Measurements from ENCODE around the gene SMPD2. TPM values are rescaled to one million over a fixed set of nuclear protein-coding genes. Genes with fewer than 3 reads are reported as not detected.

SMPD2 gene
- total and polyA plus RNA-seq, 9 of the 15 experiments (the other 6 are each of a cell fraction or from before 2014, with no cell fraction given), result 0.13 to 21.8 (median 18.3) TPM

DNA sequence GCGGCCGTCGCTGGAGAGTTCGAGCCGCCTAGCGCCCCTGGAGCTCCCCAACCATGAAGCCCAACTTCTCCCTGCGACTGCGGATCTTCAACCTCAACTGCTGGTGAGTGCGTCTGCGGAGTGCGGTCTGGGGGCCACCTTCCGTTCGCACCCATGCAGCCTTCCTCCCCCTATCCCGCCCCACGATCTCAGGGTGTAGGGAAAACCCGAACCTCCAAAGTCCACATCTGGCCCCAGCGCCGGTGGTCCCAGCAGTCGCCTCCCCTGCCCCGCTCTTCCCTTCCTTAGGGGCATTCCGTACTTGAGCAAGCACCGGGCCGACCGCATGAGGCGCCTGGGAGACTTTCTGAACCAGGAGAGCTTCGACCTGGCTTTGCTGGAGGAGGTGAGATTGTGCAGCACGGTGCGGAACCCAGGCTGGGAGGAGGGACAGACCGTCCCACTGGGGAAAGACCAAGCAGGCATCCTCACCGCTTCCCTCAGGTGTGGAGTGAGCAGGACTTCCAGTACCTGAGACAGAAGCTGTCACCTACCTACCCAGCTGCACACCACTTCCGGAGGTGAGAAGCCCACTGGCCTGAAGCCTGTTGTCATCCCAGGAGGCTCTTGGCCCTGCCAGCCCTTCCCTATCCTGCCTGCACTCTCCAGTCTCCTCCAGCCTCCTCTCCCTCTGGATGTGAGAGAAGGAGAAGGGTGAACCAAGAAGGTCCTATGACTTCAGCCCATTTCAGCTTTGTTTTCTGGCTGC lies 719 bp downstream of the SMPD2 start (continued):
- TF ChIP-seq POLR2A (conservative IDR thresholded peaks at IDR 0.05) (peak; percentile 38; the same call in 1 of the 2 replicates), ZNF232 (CRISPR knock-in tag; IDR thresholded peaks at IDR 0.05) (0 out of 2 replicates have a peak, but pooled peaks have one; percentile 72), TAF7 (tag; IDR thresholded peaks at IDR 0.05) (0 out of 2 replicates have a peak, but pooled peaks have one; percentile 17), ZFP91 (CRISPR knock-in tag; IDR thresholded peaks at IDR 0.05) (peak; percentile 17; the same call in 1 of the 2 replicates), TBL1XR1 (IDR thresholded peaks at IDR 0.05; ENCODE audit: low read length in 2 of 2) (0 out of 4 replicates have a peak, but pooled peaks of 1 of the 2 experiments have one; percentile 30), TCF3 (CRISPR knock-in tag; IDR thresholded peaks at IDR 0.05) (no peak), ZNF511 (CRISPR knock-in tag; IDR thresholded peaks at IDR 0.05) (peak; percentile 82), CAMTA2 (CRISPR knock-in tag; conservative IDR thresholded peaks at IDR 0.05) (no peak), ZBTB40 (IDR thresholded peaks at IDR 0.05) (peak; percentile 68; the same call in 1 of the 2 replicates), ZBTB40 (CRISPR knock-in tag; IDR thresholded peaks at IDR 0.05) (no peak)
- TF ChIP-seq, protein P1, sequence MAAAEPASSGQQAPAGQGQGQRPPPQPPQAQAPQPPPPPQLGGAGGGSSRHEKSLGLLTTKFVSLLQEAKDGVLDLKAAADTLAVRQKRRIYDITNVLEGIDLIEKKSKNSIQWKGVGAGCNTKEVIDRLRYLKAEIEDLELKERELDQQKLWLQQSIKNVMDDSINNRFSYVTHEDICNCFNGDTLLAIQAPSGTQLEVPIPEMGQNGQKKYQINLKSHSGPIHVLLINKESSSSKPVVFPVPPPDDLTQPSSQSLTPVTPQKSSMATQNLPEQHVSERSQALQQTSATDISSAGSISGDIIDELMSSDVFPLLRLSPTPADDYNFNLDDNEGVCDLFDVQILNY (CRISPR knock-in tag; IDR thresholded peaks at IDR 0.05), result 0 out of 2 replicates have a peak, but pooled peaks have one; percentile 72
- TF ChIP-seq, protein P2, sequence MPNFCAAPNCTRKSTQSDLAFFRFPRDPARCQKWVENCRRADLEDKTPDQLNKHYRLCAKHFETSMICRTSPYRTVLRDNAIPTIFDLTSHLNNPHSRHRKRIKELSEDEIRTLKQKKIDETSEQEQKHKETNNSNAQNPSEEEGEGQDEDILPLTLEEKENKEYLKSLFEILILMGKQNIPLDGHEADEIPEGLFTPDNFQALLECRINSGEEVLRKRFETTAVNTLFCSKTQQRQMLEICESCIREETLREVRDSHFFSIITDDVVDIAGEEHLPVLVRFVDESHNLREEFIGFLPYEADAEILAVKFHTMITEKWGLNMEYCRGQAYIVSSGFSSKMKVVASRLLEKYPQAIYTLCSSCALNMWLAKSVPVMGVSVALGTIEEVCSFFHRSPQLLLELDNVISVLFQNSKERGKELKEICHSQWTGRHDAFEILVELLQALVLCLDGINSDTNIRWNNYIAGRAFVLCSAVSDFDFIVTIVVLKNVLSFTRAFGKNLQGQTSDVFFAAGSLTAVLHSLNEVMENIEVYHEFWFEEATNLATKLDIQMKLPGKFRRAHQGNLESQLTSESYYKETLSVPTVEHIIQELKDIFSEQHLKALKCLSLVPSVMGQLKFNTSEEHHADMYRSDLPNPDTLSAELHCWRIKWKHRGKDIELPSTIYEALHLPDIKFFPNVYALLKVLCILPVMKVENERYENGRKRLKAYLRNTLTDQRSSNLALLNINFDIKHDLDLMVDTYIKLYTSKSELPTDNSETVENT (CRISPR knock-in tag; IDR thresholded peaks at IDR 0.05), result no peak
